WTC11 (cell line): ENCODE measurements around the gene LLGL2. TPM values are rescaled to one million over a fixed set of nuclear protein-coding genes. Genes with fewer than 3 reads are reported as not detected.

Experiments used
- ATAC-seq: fragments of 200-7000 bp; cut with Tn5 transposase; 2 replicates; pipeline ENCODE4 v1.10.0; 2021; ENCODE audit warnings: mild to moderate bottlenecking, moderate library complexity
- CTCF ChIA-PET: fragments of 300-600 bp; sonication (Branson Sonifier 250); formaldehyde crosslinking; loops from one replicate; lab custom pipeline; 2021; ENCODE audit warnings: antibody characterized with exemption; lab: Charles Lee
- POLR2A ChIA-PET: fragments of 350-600 bp; sonication (Branson Sonifier 250); formaldehyde crosslinking; loops from one replicate; lab custom pipeline; 2021; ENCODE audit warnings: antibody characterized with exemption; lab: Charles Lee
- DNase-seq: peaks from one replicate; pipeline ENCODE4 v3.0.0; 2021; ENCODE audit warnings: low spot score
- H3K27ac Mint-ChIP-seq: 2 replicates; pipeline ENCODE4 v1.8.0; 2021; ENCODE audit warnings: mixed read lengths
- H3K27me3 Mint-ChIP-seq: 2 replicates; pipeline ENCODE4 v1.8.0; 2021; ENCODE audit warnings: low read depth, mild to moderate bottlenecking, moderate library complexity, mixed read lengths
- H3K36me3 Mint-ChIP-seq: 2 replicates; pipeline ENCODE4 v1.8.0; 2021; ENCODE audit warnings: mixed read lengths
- H3K4me1 Mint-ChIP-seq: 2 replicates; pipeline ENCODE4 v1.8.0; 2022; ENCODE audit warnings: mixed read lengths
- H3K4me3 Mint-ChIP-seq: 2 replicates; pipeline ENCODE4 v1.8.0; 2021; ENCODE audit warnings: mild to moderate bottlenecking, moderate library complexity, mixed read lengths
- H3K9me3 Mint-ChIP-seq: 2 replicates; pipeline ENCODE4 v1.8.0; 2021; ENCODE audit warnings: mixed read lengths
- CDX4 ChIP-seq: fragments of 250-450 bp; sonication (Bioruptor Pico); IDR thresholded peaks from 2 replicates; pipeline ENCODE4 v1.9.0; 2021; ENCODE audit warnings: moderate library complexity, mild to moderate bottlenecking, inconsistent platforms, borderline replicate concordance
- CREB1 ChIP-seq: sonication (generic); formaldehyde crosslinking; IDR thresholded peaks from 2 replicates; pipeline ENCODE4 v1.8.0; 2023; ENCODE audit warnings: mild to moderate bottlenecking, missing genetic modification reagents
- CTCF ChIP-seq: fragments of 200-600 bp; IDR thresholded peaks from 2 replicates; pipeline ENCODE4 v1.8.0; 2022; ENCODE audit warnings: antibody characterized with exemption
- GABPB1 ChIP-seq: sonication (generic); formaldehyde crosslinking; IDR thresholded peaks from 2 replicates; pipeline ENCODE4 v1.8.1; 2023; ENCODE audit warnings: mild to moderate bottlenecking, missing genetic modification reagents
- MYBL2 ChIP-seq: sonication (generic); formaldehyde crosslinking; IDR thresholded peaks from 2 replicates; pipeline ENCODE4 v1.8.1; 2023; ENCODE audit warnings: mild to moderate bottlenecking, moderate library complexity, missing genetic modification reagents
- NFATC4 ChIP-seq: fragments of 250-450 bp; sonication (Bioruptor Pico); IDR thresholded peaks from 2 replicates; pipeline ENCODE4 v1.9.0; 2021; ENCODE audit warnings: mild to moderate bottlenecking
- NFYB ChIP-seq: sonication (generic); formaldehyde crosslinking; conservative IDR thresholded peaks from 2 replicates; pipeline ENCODE4 v1.8.0; 2022; ENCODE audit warnings: low read depth, missing genetic modification reagents
- NR1H2 ChIP-seq: sonication (generic); formaldehyde crosslinking; IDR thresholded peaks from 2 replicates; pipeline ENCODE4 v1.9.0; 2021; ENCODE audit warnings: mild to moderate bottlenecking, moderate library complexity, missing genetic modification reagents
- OVOL2 ChIP-seq: fragments of 250-450 bp; sonication (Bioruptor Pico); IDR thresholded peaks from 2 replicates; pipeline ENCODE4 v1.9.0; 2021; ENCODE audit warnings: mild to moderate bottlenecking, borderline replicate concordance
- PRDM15 ChIP-seq: sonication (generic); formaldehyde crosslinking; IDR thresholded peaks from 2 replicates; pipeline ENCODE4 v1.8.0; 2022; ENCODE audit warnings: missing genetic modification reagents
- RELA ChIP-seq: sonication (generic); formaldehyde crosslinking; IDR thresholded peaks from 2 replicates; pipeline ENCODE4 v1.8.1; 2022; ENCODE audit warnings: missing genetic modification reagents, mild to moderate bottlenecking, borderline replicate concordance
- RORB ChIP-seq: fragments of 250-450 bp; sonication (Bioruptor Pico); IDR thresholded peaks from 2 replicates; pipeline ENCODE4 v1.9.0; 2021; ENCODE audit warnings: mild to moderate bottlenecking
- SMAD3 ChIP-seq: sonication (generic); formaldehyde crosslinking; IDR thresholded peaks from 2 replicates; pipeline ENCODE4 v1.8.0; 2022; ENCODE audit warnings: missing genetic modification reagents, mild to moderate bottlenecking, borderline replicate concordance
- SMAD4 ChIP-seq: sonication (generic); formaldehyde crosslinking; IDR thresholded peaks from 2 replicates; pipeline ENCODE4 v1.8.0; 2022; ENCODE audit warnings: mild to moderate bottlenecking, missing genetic modification reagents
- USF1 ChIP-seq: sonication (generic); formaldehyde crosslinking; IDR thresholded peaks from 2 replicates; pipeline ENCODE4 v1.8.0; 2022; ENCODE audit warnings: mild to moderate bottlenecking, missing genetic modification reagents
- ZNF121 ChIP-seq: sonication (generic); formaldehyde crosslinking; IDR thresholded peaks from 2 replicates; pipeline ENCODE4 v1.8.0; 2023; ENCODE audit warnings: missing genetic modification reagents
- ZNF138 ChIP-seq: sonication (generic); formaldehyde crosslinking; conservative IDR thresholded peaks from 2 replicates; pipeline ENCODE4 v1.8.1; 2022; ENCODE audit warnings: mild to moderate bottlenecking, moderate library complexity, missing genetic modification reagents
- ZNF317 ChIP-seq: sonication (generic); formaldehyde crosslinking; IDR thresholded peaks from 2 replicates; pipeline ENCODE4 v1.8.1; 2023; ENCODE audit warnings: low read depth, mild to moderate bottlenecking, moderate library complexity, missing genetic modification reagents, borderline replicate concordance
- ZNF423 ChIP-seq: fragments of 250-450 bp; sonication (Bioruptor Pico); IDR thresholded peaks from 2 replicates; pipeline ENCODE4 v2.1.2; 2022; ENCODE audit warnings: mild to moderate bottlenecking, moderate library complexity
- total RNA-seq: library from RNA; stranded (reverse); gene quantifications from 3 replicates; pipeline ENCODE4 v1.2.3, GENCODE V29; 2021
- TF ChIP-seq, protein P1 (sequence below): sonication (generic); formaldehyde crosslinking; IDR thresholded peaks from 2 replicates; pipeline ENCODE4 v1.8.1; 2022; ENCODE audit warnings: low read depth, missing genetic modification reagents, borderline replicate concordance
- TF ChIP-seq, protein P2 (sequence below): sonication (generic); formaldehyde crosslinking; IDR thresholded peaks from 2 replicates; pipeline ENCODE4 v1.8.1; 2023; ENCODE audit warnings: mild to moderate bottlenecking, missing genetic modification reagents, borderline replicate concordance
- TF ChIP-seq, protein P3 (sequence below): sonication (generic); formaldehyde crosslinking; IDR thresholded peaks from 2 replicates; pipeline ENCODE4 v1.8.0; 2022; ENCODE audit warnings: mild to moderate bottlenecking, missing genetic modification reagents

The LLGL2 gene
- total RNA-seq, 1 experiment from 2014 or later, result 103 TPM

DNA sequence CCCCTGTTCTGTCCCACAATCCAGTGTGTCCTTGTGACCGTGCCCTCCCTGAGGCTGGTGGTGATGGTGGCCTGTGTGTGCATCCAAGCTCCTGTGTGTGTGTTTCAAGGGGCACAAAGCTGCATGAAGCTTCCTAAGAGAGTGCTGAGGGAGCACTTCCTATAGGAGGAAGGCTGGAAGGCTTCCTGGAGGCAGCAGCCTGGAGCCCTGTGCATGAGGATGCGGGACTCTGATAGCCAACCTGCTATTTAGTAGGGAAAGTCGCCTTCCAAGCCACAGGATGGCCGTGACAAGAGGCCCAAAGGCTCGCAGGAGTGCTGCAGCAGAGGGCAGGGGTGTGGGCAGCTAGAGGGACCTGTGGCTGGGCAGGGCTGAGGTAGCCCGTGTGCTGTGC lies 70.4 kb downstream of the LLGL2 start:
- TF ChIP-seq, protein P1, sequence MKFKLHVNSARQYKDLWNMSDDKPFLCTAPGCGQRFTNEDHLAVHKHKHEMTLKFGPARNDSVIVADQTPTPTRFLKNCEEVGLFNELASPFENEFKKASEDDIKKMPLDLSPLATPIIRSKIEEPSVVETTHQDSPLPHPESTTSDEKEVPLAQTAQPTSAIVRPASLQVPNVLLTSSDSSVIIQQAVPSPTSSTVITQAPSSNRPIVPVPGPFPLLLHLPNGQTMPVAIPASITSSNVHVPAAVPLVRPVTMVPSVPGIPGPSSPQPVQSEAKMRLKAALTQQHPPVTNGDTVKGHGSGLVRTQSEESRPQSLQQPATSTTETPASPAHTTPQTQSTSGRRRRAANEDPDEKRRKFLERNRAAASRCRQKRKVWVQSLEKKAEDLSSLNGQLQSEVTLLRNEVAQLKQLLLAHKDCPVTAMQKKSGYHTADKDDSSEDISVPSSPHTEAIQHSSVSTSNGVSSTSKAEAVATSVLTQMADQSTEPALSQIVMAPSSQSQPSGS, result no peak
- no peak for TF ChIP-seq ZNF423 (CRISPR knock-in tag)
- TF ChIP-seq, protein P2, sequence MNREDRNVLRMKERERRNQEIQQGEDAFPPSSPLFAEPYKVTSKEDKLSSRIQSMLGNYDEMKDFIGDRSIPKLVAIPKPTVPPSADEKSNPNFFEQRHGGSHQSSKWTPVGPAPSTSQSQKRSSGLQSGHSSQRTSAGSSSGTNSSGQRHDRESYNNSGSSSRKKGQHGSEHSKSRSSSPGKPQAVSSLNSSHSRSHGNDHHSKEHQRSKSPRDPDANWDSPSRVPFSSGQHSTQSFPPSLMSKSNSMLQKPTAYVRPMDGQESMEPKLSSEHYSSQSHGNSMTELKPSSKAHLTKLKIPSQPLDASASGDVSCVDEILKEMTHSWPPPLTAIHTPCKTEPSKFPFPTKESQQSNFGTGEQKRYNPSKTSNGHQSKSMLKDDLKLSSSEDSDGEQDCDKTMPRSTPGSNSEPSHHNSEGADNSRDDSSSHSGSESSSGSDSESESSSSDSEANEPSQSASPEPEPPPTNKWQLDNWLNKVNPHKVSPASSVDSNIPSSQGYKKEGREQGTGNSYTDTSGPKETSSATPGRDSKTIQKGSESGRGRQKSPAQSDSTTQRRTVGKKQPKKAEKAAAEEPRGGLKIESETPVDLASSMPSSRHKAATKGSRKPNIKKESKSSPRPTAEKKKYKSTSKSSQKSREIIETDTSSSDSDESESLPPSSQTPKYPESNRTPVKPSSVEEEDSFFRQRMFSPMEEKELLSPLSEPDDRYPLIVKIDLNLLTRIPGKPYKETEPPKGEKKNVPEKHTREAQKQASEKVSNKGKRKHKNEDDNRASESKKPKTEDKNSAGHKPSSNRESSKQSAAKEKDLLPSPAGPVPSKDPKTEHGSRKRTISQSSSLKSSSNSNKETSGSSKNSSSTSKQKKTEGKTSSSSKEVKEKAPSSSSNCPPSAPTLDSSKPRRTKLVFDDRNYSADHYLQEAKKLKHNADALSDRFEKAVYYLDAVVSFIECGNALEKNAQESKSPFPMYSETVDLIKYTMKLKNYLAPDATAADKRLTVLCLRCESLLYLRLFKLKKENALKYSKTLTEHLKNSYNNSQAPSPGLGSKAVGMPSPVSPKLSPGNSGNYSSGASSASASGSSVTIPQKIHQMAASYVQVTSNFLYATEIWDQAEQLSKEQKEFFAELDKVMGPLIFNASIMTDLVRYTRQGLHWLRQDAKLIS, result no peak
- TF ChIP-seq OVOL2 (CRISPR knock-in tag), result no peak
- no peak for TF ChIP-seq NFATC4 (CRISPR knock-in tag)
- TF ChIP-seq USF1 (CRISPR knock-in tag), result no peak
- no peak for TF ChIP-seq NFYB (CRISPR knock-in tag)
- TF ChIP-seq SMAD4 (CRISPR knock-in tag), result no peak
- no peak for TF ChIP-seq ZNF138
- TF ChIP-seq RORB (CRISPR knock-in tag), result no peak
- no peak for TF ChIP-seq CTCF
- TF ChIP-seq GABPB1 (CRISPR knock-in tag), result no peak
- TF ChIP-seq PRDM15 (CRISPR knock-in tag), result no peak
- TF ChIP-seq, all 79 proteins: peak for 0
- Mint-ChIP-seq H3K4me3 (no peak overlapping the region), H3K4me1 (no peaks in the 10 kb centered on the region), H3K27ac (no peak overlapping the region), H3K27me3 (peaks cover 5% of the 10 kb centered on the region; the same call in 1 of the 2 replicates), H3K36me3 (no peaks in the 10 kb centered on the region), H3K9me3 (no peaks in the 10 kb centered on the region)
- POLR2A ChIA-PET, result no interaction called here
- DNase-seq (no peak), ATAC-seq (no peak)
- CTCF ChIA-PET, result interaction anchor here (0.5 to 8.9 kb wide), 5 partner anchors 19 to 291 kb away, joined by 3 to 158 read pairs (median 4); partner anchors contain the start of gene SMIM5

DNA sequence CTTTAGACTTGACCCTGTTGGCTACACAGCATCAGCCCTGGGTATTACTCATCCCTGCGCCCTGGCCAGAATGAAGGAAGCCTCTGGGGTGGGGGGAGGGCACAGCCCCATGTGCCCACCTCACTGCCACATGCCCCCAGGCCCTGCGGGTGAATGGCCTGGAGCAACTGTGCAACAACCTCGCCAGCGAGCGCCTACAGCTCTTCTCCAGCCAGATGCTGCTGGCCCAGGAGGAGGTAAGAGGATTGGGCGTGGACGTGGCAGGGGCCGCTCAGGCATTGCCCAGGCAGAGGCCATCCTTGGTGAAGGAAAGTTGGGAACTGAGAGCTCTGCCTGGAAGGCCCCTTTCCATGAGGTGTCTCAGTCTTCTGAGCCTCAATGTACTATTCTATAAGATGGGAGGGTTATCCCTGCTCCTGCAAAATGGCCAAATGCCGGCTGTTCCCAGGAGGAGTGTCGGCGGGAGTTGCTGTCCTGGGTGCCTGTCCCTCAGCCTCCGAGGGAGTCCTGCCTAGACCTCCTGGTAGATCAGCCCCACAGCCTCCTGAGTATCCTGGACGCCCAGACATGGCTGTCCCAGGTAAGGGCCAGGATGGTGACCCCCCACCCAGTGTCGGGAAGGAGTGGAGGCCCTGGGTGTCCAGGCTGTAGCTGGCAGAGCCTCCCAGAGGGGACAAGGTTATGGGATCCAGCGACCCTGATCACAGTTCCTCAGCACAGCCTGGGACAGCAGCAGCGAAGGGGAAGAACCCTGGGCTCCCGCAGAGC lies 71.0 kb downstream of the LLGL2 start:
- no peaks in the 10 kb centered on the region for H3K9me3 Mint-ChIP-seq
- POLR2A ChIA-PET, result no interaction called here
- CTCF ChIA-PET, result interaction anchor here (0.6 to 9.0 kb wide), 9 partner anchors 12 to 290 kb away, joined by 3 to 158 read pairs (median 4); partner anchors contain the start of gene SMIM5
- no peaks in the 10 kb centered on the region for H3K36me3 Mint-ChIP-seq
- DNase-seq (no peak), ATAC-seq (no peak)
- no peaks in the 10 kb centered on the region for H3K4me1 Mint-ChIP-seq
- no peak overlapping the region for H3K4me3 Mint-ChIP-seq
- H3K27me3 Mint-ChIP-seq, result no peaks in the 10 kb centered on the region
- no peak overlapping the region for H3K27ac Mint-ChIP-seq
- TF ChIP-seq CDX4, result no peak
- TF ChIP-seq, protein P3, sequence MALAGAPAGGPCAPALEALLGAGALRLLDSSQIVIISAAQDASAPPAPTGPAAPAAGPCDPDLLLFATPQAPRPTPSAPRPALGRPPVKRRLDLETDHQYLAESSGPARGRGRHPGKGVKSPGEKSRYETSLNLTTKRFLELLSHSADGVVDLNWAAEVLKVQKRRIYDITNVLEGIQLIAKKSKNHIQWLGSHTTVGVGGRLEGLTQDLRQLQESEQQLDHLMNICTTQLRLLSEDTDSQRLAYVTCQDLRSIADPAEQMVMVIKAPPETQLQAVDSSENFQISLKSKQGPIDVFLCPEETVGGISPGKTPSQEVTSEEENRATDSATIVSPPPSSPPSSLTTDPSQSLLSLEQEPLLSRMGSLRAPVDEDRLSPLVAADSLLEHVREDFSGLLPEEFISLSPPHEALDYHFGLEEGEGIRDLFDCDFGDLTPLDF (CRISPR knock-in tag), result no peak
- TF ChIP-seq RELA (CRISPR knock-in tag), result no peak
- TF ChIP-seq MYBL2 (CRISPR knock-in tag), result no peak
- no peak for TF ChIP-seq ZNF317 (CRISPR knock-in tag)
- no peak for TF ChIP-seq ZNF121
- TF ChIP-seq NR1H2 (CRISPR knock-in tag), result no peak
- no peak for TF ChIP-seq CREB1 (CRISPR knock-in tag)
- no peak for TF ChIP-seq SMAD3 (CRISPR knock-in tag)
